WI38 (cell line): ENCODE data around the gene ARHGEF2.

ENCODE experiments used
- H3K4me3 ChIP-seq: 2 replicates; pipeline ENCODE4 v1.5.1; 2011; ENCODE audit warnings: low read depth, mild to moderate bottlenecking, control low read depth, low read length
- TF ChIP-seq, protein P1 (sequence below): IDR thresholded peaks from 2 replicates; pipeline ENCODE4 v1.5.1; 2012; ENCODE audit warnings: low read depth, mild to moderate bottlenecking, control low read depth, low read length

The ARHGEF2 gene

DNA sequence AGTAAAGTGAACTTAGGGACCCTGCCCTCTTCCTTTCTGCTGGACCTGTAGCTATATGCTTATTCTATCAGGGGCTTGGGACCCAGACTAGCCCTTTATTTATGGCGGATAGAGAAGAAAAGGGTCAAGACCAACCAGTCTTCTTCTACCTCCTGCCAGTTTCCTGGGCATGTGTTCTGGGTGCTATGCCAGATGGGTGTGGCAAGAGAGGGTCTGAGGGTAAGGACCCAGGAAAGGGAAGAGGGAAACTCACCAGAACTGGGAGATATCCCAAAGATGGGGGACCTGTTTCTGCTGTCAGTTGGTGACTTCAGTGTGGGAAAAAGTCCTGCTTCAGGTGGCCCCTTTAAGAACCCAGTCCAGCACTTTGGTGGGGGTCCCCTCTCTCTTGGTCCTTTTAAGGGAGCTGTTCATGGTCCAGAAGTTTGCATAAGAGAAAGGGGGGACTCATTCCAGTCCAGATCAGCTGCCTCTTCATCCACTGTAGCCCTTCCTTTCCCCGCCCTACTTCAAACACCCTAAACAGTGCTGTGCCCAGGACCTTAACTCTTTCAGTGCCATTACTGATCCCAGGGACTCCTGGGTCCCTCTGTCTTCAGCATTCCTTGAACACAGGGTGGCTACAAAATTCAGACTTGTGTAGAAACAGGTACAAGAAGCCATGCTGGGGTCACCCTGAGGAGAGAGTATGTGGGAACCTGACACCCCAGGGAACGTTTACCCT is 24.0 kb upstream of the ARHGEF2 start:
- TF ChIP-seq, protein P1, sequence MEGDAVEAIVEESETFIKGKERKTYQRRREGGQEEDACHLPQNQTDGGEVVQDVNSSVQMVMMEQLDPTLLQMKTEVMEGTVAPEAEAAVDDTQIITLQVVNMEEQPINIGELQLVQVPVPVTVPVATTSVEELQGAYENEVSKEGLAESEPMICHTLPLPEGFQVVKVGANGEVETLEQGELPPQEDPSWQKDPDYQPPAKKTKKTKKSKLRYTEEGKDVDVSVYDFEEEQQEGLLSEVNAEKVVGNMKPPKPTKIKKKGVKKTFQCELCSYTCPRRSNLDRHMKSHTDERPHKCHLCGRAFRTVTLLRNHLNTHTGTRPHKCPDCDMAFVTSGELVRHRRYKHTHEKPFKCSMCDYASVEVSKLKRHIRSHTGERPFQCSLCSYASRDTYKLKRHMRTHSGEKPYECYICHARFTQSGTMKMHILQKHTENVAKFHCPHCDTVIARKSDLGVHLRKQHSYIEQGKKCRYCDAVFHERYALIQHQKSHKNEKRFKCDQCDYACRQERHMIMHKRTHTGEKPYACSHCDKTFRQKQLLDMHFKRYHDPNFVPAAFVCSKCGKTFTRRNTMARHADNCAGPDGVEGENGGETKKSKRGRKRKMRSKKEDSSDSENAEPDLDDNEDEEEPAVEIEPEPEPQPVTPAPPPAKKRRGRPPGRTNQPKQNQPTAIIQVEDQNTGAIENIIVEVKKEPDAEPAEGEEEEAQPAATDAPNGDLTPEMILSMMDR = no peak

DNA sequence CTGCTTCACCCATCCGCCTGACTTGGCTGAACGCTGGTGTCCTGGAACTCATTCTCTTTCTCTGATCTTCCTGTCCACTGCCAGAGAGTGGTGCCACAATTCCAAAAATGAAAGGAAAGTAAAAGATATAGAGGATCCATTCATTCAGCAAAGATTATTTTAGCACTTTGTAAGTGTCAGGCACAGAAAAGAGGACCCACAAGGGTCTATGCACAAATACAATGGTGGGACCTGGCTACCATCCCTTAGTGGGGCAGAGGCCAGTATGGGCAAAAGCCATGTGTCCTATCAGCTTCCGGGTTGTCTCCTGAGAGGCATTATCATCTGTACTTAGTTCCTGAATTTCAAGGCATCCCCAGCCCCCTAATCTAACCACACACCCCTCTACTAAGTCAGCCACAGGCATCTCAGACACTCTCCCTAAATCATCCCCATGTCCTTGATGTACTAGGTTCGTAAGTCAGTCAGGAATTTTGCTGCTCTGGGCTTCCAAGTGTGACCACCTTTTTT is 23.4 kb upstream of the ARHGEF2 start:
- no peak overlapping the region for H3K4me3 ChIP-seq

More for the DNA sequence above, 24.0 kb upstream of the ARHGEF2 start:
- no peak overlapping the region for H3K4me3 ChIP-seq

DNA sequence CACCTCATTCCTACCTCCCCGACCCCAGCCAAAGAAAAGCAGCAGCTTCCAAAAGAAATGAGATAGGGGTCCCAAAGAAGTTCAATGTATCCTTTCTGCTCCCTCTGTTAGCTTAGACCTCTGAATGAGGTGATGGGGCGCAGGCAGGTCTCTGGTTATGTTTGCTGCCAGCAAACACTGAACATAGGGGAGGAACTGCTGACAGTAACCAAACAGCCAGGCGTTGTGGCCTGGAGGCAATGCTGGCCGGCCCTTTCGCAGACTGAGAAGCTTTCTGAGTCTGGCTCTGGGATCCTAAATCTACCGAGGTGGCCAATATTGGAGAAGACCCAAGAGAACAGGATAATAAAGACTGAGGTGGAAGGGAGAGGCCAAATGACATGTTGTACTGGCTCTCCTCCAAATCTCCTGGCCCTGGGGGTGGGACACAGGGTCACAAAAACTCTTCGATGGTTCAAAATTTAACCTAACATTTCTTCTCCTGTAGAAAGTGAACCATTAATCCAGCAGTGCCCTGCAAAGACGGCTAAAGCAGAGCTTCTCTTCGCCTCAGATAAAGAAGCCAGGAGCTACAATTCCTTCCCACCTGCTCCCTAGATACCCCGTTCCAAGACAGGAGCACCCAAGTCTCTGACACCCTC is 22.8 kb upstream of the ARHGEF2 start:
- no peak overlapping the region for H3K4me3 ChIP-seq
- TF ChIP-seq, protein P1 = no peak

More for the DNA sequence above, 23.4 kb upstream of the ARHGEF2 start:
- TF ChIP-seq, protein P1 = no peak

GRCh38 chr1:155999964-156000363 is 21.6 kb upstream of the ARHGEF2 start:
- no peak overlapping the region for H3K4me3 ChIP-seq
- TF ChIP-seq, protein P1 = no peak

DNA sequence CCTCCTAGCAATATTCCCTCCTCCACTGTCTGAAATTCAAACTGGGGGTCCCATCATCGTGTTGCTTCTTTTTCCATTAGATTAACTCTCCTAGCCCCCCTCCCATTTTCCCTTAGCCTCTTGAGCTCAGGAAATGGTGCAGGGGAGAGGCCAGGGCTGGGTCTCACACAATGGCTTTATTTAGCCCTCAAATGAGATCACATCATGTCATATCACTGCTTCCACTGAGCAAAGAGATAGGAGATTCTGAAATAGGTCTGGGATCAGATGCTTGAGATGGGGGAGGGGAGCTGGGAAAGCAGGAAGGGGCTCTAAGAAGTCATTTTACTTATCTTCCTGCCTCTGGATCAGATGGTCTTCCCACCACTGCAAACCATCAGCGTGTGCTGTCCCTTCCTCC is 17.8 kb upstream of the ARHGEF2 start:
- H3K4me3 ChIP-seq = no peak overlapping the region
- TF ChIP-seq, protein P1 = no peak

- TF ChIP-seq, protein P1 = no peak
- no peak overlapping the region for H3K4me3 ChIP-seq
Observed at GRCh38 chr1:155993595-155993994, 15.2 kb upstream of the ARHGEF2 start.
